Effector CD4-positive, alpha-beta T cell (primary cell): ENCODE data around the gene SYF2.
"Not testable (repeated sequence)": the region's sequence is repeated elsewhere in the genome, so short reads cannot be mapped to it uniquely, and the experiment has no call there.

Source experiments
- DNase-seq: peaks from one replicate; pipeline ENCODE4 v3.0.0-alpha.2; 2020

SYF2 gene

DNA sequence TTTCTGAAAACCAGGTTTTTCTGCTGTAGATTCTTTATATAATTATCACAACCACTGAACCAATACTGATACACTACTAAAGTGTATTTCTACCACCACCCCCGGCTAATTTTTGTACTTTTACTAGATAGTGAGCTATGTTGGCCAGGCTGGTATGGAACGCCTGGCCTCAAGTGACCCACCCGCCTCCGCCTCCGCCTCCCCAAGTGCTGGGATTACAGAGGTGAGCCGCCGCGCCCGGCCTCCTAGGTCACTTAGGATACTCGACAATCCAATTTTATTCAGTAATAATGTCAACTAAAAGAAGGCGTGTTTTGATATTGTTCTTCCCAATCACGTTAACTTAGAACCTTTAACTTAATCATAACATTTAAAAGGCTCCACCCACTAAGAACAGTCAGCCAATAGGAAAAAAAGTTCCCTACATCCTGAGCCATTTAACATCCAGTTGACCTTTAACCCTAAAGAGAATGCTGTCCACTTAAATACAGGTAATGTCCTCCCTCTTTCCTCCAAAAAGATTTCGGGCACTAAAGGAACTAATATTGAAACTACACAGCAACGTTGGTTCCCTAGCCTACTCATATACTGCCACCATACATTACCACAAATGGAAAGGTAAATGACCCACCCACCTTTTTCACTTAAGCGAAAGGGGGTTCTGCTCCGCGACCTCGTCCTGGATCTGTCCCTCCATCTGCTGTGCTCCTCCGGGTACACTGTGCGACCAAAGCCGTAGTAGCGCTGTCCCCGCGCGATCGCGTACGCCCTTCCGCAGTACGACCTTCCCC is 13.7 kb upstream of the SYF2 start:
- DNase-seq = no peak

DNA sequence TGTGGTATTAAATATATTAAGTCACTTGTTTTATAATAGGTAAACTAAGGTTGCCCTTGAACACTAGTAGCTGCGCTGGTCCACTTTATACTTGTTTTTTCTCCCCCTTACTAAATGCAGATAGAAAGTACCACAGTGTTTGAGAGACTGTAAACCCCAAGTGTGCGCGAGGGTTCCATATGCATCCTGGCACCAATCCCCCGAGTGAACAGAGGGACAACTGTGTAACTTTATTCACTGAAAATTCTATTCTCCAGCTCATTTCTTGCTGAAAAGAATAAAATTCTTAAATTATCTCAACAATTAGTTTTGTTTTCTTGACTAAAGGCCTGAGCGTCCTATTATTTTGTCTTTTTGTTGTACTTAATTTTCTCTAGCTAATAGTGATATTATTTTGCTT is 13.1 kb upstream of the SYF2 start:
- DNase-seq = no peak

DNA sequence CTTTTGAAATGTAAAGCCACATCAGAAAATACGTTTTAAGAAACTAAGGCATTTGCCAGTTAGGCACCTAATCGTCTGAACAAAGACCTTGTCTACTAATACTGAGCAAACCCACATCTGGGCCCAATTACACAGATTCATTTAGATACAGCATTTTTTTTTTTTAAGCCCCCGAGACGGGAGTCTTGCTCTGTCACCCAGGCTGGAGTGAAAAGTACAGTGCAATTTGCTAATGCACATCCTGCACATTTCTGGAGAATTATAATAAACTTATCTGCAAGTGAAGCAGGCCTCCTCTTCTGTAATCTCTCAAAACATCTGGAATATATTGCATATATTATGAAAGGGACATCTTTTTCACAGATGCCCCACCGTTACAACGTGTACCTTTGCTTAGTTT is 11.6 kb upstream of the SYF2 start:
- DNase-seq = no peak

- DNase-seq = peak; percentile 72
Observed at GRCh38 chr1:25239681-25240541, 7.6 kb upstream of the SYF2 start.

GRCh38 chr1:25238046-25238445 is 5.7 kb upstream of the SYF2 start:
- DNase-seq = no peak

DNA sequence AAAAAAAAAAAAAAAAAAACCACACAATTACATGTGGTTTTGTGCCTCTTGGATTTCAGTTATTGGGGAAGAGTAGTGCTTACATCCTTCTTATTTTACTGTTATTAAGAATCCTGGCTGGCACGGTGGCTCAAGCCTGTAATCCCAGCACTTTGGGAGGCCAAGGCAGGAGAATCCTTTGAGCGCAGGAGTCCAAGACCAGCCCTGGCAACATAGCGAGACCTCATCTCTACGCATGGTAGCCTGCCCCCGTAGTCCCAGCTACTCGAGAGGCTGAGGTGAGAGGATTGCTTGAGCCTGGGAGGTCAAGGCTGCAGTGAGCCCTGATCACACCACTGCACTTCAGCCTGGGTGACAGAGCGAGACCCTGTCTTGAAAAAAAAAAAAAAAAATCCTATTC is 4.0 kb upstream of the SYF2 start:
- DNase-seq = not testable (repeated sequence)

- not testable (repeated sequence) for DNase-seq
Observed at GRCh38 chr1:25235411-25235810, 3.1 kb upstream of the SYF2 start.

- DNase-seq = peak; percentile 26
Observed at GRCh38 chr1:25232866-25233784, 823 bp upstream of the SYF2 start.

- no peak for DNase-seq
Observed at GRCh38 chr1:25223471-25223870, 8.8 kb downstream of the SYF2 start.

DNA sequence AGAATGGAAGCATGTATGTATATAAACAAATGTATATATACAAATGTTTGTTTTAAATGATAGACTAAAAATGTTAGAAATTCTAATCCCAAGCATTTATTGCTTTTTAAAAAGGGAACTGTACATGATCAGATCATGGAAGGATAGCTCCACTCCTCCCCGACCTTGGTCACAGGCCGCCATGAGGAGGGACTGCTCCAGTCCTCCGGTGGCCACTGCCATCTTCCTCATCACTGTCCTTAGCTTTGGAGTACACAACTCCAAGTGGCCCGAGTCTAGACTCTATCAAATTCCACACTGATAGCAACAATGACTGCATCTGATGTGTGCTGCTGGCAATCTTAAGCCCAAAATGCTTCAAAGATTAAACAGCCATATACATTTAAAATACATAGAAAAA is 9.7 kb downstream of the SYF2 start:
- no peak for DNase-seq

DNA sequence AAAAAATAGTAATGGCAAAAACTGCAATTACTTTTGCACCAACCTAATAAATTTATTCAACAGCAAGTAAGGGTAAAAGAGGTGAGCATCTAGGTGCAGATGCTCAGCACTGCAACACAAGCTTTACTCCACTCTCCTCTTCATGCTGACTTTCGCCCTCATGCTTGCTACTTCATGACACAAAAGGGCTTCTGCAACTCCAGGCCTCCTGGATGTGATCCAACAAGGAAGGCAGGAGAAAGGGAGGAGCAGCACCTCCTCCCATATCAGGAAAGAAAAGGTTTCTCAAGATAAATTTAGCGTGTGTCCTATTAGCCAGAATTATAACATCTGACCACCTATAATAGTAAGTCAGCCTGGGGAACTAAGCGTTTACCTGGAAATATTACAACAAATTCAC is 11.6 kb downstream of the SYF2 start:
- no peak for DNase-seq

DNA sequence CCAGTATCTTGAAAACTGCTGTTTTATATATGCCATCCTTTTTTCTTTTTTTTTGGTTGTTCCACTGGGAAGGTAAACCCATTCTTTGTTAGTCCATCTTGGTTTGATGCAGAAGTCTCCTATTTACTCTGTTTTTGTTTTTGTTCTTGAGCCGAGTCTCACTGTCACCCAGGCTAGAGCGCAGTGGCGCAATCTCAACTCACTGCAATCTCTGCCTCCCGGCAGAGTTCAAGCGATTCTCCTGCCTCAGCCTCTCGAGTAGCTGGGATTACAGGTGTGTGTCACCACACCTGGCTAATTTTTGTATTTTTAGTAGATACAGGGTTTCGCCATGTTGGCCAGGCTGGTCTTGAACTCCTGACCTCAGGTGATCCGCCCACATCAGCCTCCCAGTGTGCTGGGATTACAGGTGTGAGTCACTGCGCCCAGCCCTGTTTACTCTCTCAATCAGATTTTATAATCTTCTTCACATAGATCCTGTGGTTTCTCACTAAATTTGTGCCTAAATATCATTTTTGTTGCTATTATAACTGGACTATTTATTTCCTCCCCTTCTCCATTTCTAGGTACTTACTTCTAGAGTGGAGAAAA is 12.5 kb downstream of the SYF2 start:
- no peak for DNase-seq

- no peak for DNase-seq
Observed at GRCh38 chr1:25217598-25218232, 14.6 kb downstream of the SYF2 start.

DNA sequence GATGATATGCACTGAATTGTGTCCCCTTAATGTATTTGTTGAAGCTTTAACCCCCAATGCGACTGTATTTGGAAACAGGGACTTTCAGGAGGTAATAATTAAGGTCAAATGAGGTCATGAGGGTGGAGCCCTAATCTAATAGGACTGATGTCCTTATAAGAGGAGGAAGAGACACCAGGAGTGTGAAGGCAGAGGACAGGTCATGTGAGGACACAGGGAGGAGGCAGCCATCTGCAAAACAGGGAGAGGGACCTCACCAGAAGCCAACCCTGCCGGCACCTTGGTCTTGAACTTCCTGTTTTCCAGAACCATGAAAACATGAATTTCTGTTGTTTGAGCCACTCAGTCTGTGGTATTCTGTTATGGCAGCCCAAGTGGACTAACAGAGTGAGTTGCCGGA is 15.3 kb downstream of the SYF2 start:
- no peak for DNase-seq

DNA sequence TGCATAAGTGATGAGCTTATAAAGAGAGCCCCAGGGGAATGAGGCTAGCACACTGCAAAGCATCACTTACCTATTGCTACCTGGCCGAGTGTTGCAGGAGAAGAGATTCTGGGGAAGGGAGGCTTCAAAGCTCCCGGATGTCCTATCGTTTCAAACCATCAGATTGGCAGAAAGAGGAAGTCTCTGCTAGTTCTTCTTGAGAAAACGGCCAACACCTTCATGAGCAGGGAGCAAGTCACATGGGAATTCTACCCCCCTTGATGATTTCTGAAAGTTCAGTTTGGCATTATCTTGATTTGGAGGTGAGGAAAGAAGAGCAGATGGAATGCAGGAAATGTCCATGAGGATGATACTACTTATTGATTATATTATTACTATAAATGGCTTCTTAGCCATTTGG is 16.2 kb downstream of the SYF2 start:
- no peak for DNase-seq

DNA sequence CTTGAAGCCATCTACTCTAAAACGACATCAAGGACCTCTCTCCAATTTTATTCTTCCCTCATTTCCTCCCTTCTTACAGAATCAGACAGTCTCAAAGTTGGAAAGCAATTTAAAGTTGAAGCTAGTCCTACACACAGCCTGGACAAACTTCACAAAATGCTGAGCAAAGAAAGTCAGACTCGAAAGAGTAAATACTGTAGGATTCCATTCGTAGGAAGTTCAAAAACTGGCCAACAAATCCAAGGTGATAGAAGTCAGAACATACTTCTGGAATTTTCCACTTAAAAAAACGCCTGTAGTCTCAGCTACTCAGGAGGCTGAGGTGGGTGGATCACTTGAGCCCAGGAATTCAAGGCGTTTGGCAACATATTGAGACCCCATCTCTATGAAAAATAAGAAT is 19.6 kb downstream of the SYF2 start:
- DNase-seq = no peak

DNA sequence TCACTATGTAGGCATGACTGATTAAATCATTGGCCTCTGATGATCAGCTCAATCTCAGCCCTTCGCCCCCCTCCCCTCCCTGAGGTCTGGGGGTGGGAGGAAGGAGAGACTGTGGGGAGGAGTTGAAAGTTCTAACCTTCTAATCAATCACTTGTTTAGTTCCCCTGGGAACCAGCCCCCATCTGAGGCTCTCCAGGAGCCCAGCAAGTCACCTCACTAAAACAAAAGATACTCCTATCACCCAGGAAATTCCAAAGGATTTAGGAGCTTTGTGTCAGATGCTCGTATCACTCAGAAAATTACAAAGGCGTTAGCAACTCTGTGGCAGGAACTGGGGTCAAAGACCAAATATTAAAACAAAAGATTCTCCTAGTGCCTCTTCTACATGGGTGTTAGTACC is 21.6 kb downstream of the SYF2 start:
- DNase-seq = no peak

- DNase-seq = no peak
Observed at GRCh38 chr1:25209516-25209915, 22.8 kb downstream of the SYF2 start.

DNA sequence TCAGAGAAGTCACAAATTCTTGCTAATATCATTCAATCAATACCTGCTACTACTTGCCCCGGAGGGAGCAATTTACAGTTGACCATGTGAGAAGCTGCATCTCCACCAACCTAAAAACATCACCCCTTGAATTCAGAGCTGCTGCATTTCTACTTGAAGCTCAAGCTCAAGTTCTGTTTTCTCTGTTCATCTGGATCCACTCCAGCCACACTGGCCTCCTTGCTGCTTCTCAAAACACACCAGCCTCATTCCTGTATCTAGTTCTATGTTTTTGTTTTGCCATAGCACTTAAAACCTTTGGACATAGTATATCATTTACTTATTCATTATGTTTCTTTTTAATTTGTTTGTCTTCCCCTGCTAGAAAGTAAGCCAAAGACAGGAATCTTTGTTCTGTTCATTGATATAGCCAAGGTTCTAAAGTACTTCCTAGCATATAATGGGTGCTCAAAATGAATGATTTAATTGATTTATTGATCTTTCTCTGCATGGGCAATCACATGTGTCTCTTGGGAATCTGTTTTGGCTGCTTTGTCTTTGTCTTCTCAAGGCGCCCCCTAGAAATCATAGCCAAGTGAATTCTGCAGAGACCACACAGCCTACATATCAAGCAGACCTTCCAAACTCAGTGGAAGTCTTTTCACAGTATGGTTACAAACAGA is 23.6 kb downstream of the SYF2 start:
- DNase-seq = no peak

DNA sequence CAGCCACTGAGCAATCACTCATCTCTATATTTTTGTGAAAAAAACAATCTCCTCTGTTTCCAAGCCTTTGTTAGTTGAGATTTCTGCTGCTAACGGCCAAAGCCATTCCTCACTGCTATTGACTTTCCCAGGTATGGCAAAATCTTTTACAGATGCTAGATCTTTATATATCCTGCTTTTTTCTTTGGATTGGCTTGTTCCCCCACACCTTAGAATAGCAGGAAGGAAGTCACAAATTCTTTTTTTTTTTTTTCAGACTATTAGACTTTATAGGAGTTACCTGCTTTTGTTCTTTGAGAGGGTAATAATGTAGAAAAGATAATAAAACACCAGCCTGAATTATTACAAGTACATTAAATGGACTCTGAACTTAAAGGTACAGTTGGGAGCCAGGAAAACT is 24.2 kb downstream of the SYF2 start:
- no peak for DNase-seq

GRCh38 chr1:25206201-25206600 is 26.1 kb downstream of the SYF2 start:
- no peak for DNase-seq

GRCh38 chr1:25205786-25206185 is 26.5 kb downstream of the SYF2 start:
- no peak for DNase-seq
